RPMI8226 (cell line): ENCODE measurements around the gene PAQR8.

Source experiments
- DNase-seq: peaks from one replicate; pipeline ENCODE4 v3.0.0-alpha.2; 2015

Gene PAQR8

GRCh38 chr6:52361945-52362442 lies at the start of gene PAQR8:
TSS of gene PAQR8 (plus strand) at chr6:52362151. CDS start at chr6:52403214, 41,063 bp downstream.
- DNase-seq, result peak; percentile 82

GRCh38 chr6:52312461-52312860 lies 49.5 kb upstream of the PAQR8 start:
- DNase-seq, result no peak

- DNase-seq, result no peak
Observed at GRCh38 chr6:52314752-52315151, 47.2 kb upstream of the PAQR8 start.

GRCh38 chr6:52317211-52317610 lies 44.7 kb upstream of the PAQR8 start:
- no peak for DNase-seq

- DNase-seq, result peak; percentile 34
Observed at GRCh38 chr6:52317841-52318581, 43.9 kb upstream of the PAQR8 start.

GRCh38 chr6:52324189-52324588 lies 37.8 kb upstream of the PAQR8 start:
- no peak for DNase-seq

- DNase-seq, result no peak
Observed at GRCh38 chr6:52325695-52326471, 36.1 kb upstream of the PAQR8 start.

- no peak for DNase-seq
Observed at GRCh38 chr6:52326540-52327364, 35.2 kb upstream of the PAQR8 start.

GRCh38 chr6:52328303-52328662 lies 33.7 kb upstream of the PAQR8 start:
- no peak for DNase-seq

- DNase-seq, result no peak
Observed at GRCh38 chr6:52328729-52329128, 33.2 kb upstream of the PAQR8 start.

- no peak for DNase-seq
Observed at GRCh38 chr6:52330470-52330869, 31.5 kb upstream of the PAQR8 start.

- no peak for DNase-seq
Observed at GRCh38 chr6:52331793-52332457, 30.0 kb upstream of the PAQR8 start.

GRCh38 chr6:52333840-52334200 lies 28.1 kb upstream of the PAQR8 start:
- DNase-seq, result peak; percentile 56

- no peak for DNase-seq
Observed at GRCh38 chr6:52335576-52335975, 26.4 kb upstream of the PAQR8 start.

GRCh38 chr6:52336919-52337561 lies 24.9 kb upstream of the PAQR8 start:
- DNase-seq, result no peak

GRCh38 chr6:52337633-52338290 lies 24.2 kb upstream of the PAQR8 start:
- DNase-seq, result no peak

- no peak for DNase-seq
Observed at GRCh38 chr6:52340603-52340880, 21.4 kb upstream of the PAQR8 start.

- DNase-seq, result no peak
Observed at GRCh38 chr6:52341561-52342260, 20.2 kb upstream of the PAQR8 start.

GRCh38 chr6:52345311-52345710 lies 16.6 kb upstream of the PAQR8 start:
- no peak for DNase-seq

GRCh38 chr6:52346503-52346902 lies 15.4 kb upstream of the PAQR8 start:
- no peak for DNase-seq

GRCh38 chr6:52347818-52348217 lies 14.1 kb upstream of the PAQR8 start:
- DNase-seq, result no peak
